Activated effector memory CD4-positive, alpha-beta T cell treated with Interleukin-2 at 50 U/mL for 16 hours (primary cell): ENCODE results near the gene ALB.

Experiments
- DNase-seq: peaks from one replicate; pipeline ENCODE4 v3.0.0-alpha.2; 2020

ALB gene

GRCh38 chr4:73452953-73453700, 49.0 kb downstream of the ALB start:
- DNase-seq, result no peak

GRCh38 chr4:73453701-73454005, 49.6 kb downstream of the ALB start:
- DNase-seq, result no peak

GRCh38 chr4:73454920-73455319, 50.8 kb downstream of the ALB start:
- no peak for DNase-seq

- no peak for DNase-seq
Observed at GRCh38 chr4:73456177-73457022, 52.3 kb downstream of the ALB start.

GRCh38 chr4:73458184-73459047, 54.3 kb downstream of the ALB start:
- DNase-seq, result no peak

GRCh38 chr4:73459048-73459421, 54.9 kb downstream of the ALB start:
- no peak for DNase-seq

- DNase-seq, result no peak
Observed at GRCh38 chr4:73460913-73461522, 56.9 kb downstream of the ALB start.

- DNase-seq, result no peak
Observed at GRCh38 chr4:73468170-73468569, 64.1 kb downstream of the ALB start.

GRCh38 chr4:73470728-73471127, 66.6 kb downstream of the ALB start:
- DNase-seq, result no peak
